ENCODE data around the gene GAB1. TPM values are rescaled to one million over a fixed set of nuclear protein-coding genes. Genes with fewer than 3 reads are reported as not detected.

The GAB1 gene
- total RNA-seq, 1 experiment from 2014 or later = 14.1 TPM

DNA sequence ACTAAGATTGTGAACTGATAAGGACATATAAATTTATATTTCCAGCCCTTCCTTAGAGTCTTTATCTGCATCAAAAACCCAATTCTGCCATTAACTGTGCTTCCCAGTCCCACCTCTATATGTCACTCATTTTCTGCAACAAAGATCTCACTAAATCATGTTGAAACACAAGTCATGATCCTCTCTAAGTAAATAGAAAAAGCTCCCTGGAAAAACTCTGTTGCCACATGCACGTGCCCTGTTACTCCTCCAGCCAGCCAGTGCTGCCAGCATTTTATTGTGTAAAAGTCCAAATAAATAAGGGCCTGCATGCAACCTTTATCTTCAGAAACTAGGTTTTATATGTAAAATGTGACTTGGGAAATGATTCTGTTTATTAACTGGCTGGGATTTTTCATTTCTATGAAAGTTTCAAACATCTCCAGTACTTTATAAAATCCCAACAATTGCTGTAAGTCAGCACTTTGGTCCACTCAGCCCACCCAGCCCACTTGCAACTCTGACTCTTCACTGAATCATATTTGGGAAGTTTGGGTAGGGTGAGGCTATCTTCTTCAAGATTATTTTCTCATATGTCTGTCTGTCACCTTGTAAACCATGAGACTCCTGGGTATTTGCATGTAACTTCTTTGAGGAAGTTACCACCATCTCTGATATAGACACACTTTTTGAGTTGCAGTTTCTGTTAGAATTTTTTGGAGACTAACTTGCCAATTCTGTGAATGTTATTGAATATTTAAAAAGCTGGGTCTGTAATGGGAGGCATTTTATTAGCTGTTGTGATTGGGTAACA lies 136.9 kb downstream of the GAB1 start:
- H3K36me3 ChIP-seq (replicated peaks; ENCODE audit: control insufficient read depth, insufficient read depth, low read length) = 0 out of 2 replicates have a peak, but pooled peaks cover 1% of the 10 kb centered on the region
- no peak overlapping the region for H3K4me3 ChIP-seq (ENCODE audit: insufficient read depth, low read depth, low read length)
- DNase-seq = no peak

GRCh38 chr4:143477487-143477886 lies 140.8 kb downstream of the GAB1 start:
- Histone ChIP-seq H3K27me3 (ENCODE audit: control insufficient read depth, insufficient read depth, low read length) (no peaks in the 10 kb centered on the region), H3K4me3 (ENCODE audit: insufficient read depth, low read depth, low read length) (no peak overlapping the region), H3K36me3 (replicated peaks; ENCODE audit: control insufficient read depth, insufficient read depth, low read length) (no peaks in the 10 kb centered on the region)
- no peak for DNase-seq

More for the DNA sequence above, 136.9 kb downstream of the GAB1 start:
- H3K27me3 ChIP-seq (ENCODE audit: control insufficient read depth, insufficient read depth, low read length) = no peaks in the 10 kb centered on the region

DNA sequence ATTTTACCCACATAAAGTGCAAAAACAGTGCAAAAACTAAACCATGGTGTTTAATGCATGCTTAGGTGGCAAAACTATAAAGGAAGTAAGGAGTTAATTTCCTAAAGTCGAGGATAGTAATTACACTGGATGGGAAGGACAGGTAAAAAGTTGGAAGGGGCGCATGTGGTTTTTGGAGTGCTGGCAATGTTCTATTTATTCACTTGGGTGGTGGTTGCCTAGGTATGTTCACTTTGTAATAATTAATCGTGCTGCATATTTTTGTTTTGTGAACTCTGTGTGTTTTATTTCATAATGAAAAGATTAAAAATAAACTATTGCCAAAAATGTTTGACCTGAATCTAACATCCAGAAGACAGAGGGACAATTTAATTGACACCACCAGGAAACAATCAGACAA lies 144.7 kb downstream of the GAB1 start:
- Histone ChIP-seq H3K4me3 (ENCODE audit: insufficient read depth, low read depth, low read length) (no peak overlapping the region), H3K27me3 (ENCODE audit: control insufficient read depth, insufficient read depth, low read length) (no peaks in the 10 kb centered on the region), H3K36me3 (replicated peaks; ENCODE audit: control insufficient read depth, insufficient read depth, low read length) (no peaks in the 10 kb centered on the region)
- no peak for DNase-seq

- no peaks in the 10 kb centered on the region for H3K27me3 ChIP-seq (ENCODE audit: control insufficient read depth, insufficient read depth, low read length)
- no peak overlapping the region for H3K4me3 ChIP-seq (ENCODE audit: insufficient read depth, low read depth, low read length)
- DNase-seq = peak; percentile 3
- H3K36me3 ChIP-seq (replicated peaks; ENCODE audit: control insufficient read depth, insufficient read depth, low read length) = no peaks in the 10 kb centered on the region
These were observed 146.2 kb downstream of the GAB1 start for GRCh38 chr4:143482840-143483239.

GRCh38 chr4:143486314-143486713 lies 149.6 kb downstream of the GAB1 start:
- H3K4me3 ChIP-seq (ENCODE audit: insufficient read depth, low read depth, low read length) = no peak overlapping the region
- no peaks in the 10 kb centered on the region for H3K27me3 ChIP-seq (ENCODE audit: control insufficient read depth, insufficient read depth, low read length)
- DNase-seq = no peak
- H3K36me3 ChIP-seq (replicated peaks; ENCODE audit: control insufficient read depth, insufficient read depth, low read length) = no peaks in the 10 kb centered on the region

- no peak overlapping the region for H3K4me3 ChIP-seq (ENCODE audit: insufficient read depth, low read depth, low read length)
- no peaks in the 10 kb centered on the region for H3K27me3 ChIP-seq (ENCODE audit: control insufficient read depth, insufficient read depth, low read length)
- DNase-seq = no peak
- no peaks in the 10 kb centered on the region for H3K36me3 ChIP-seq (replicated peaks; ENCODE audit: control insufficient read depth, insufficient read depth, low read length)
These were observed 152.0 kb downstream of the GAB1 start for GRCh38 chr4:143488687-143489086.

- Histone ChIP-seq H3K27me3 (ENCODE audit: control insufficient read depth, insufficient read depth, low read length) (no peaks in the 10 kb centered on the region), H3K4me3 (ENCODE audit: insufficient read depth, low read depth, low read length) (no peak overlapping the region), H3K36me3 (replicated peaks; ENCODE audit: control insufficient read depth, insufficient read depth, low read length) (no peaks in the 10 kb centered on the region)
- no peak for DNase-seq
These were observed 152.4 kb downstream of the GAB1 start for GRCh38 chr4:143489106-143489505.

- no peak for DNase-seq
- Histone ChIP-seq H3K36me3 (replicated peaks; ENCODE audit: control insufficient read depth, insufficient read depth, low read length) (no peaks in the 10 kb centered on the region), H3K4me3 (ENCODE audit: insufficient read depth, low read depth, low read length) (no peak overlapping the region), H3K27me3 (ENCODE audit: control insufficient read depth, insufficient read depth, low read length) (no peaks in the 10 kb centered on the region)
These were observed 161.3 kb downstream of the GAB1 start for GRCh38 chr4:143498021-143498420.

DNA sequence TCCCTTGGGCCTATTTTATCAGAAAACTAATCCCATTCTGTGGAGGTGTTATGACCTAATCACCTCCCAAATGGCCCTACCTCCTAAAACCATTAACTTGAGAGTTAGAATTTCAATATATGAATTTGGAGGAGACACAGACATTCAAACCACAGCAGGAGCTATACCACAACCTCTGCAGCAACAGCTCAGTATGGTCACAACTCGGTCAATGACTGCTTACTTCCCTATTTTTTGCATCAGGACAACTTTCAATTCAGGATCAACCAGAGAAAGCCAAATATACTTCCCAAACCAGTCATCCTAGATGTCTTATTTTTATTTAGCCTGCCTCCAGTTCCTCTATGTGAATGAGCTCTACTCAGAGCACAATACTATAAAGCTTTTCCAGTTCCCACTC lies 165.6 kb downstream of the GAB1 start:
- H3K27me3 ChIP-seq (ENCODE audit: control insufficient read depth, insufficient read depth, low read length) = no peaks in the 10 kb centered on the region
- H3K4me3 ChIP-seq (ENCODE audit: insufficient read depth, low read depth, low read length) = no peak overlapping the region
- H3K36me3 ChIP-seq (replicated peaks; ENCODE audit: control insufficient read depth, insufficient read depth, low read length) = no peaks in the 10 kb centered on the region
- no peak for DNase-seq

- H3K36me3 ChIP-seq (replicated peaks; ENCODE audit: control insufficient read depth, insufficient read depth, low read length) = no peaks in the 10 kb centered on the region
- H3K27me3 ChIP-seq (ENCODE audit: control insufficient read depth, insufficient read depth, low read length) = no peaks in the 10 kb centered on the region
- DNase-seq = no peak
- H3K4me3 ChIP-seq (ENCODE audit: insufficient read depth, low read depth, low read length) = no peak overlapping the region
These were observed 169.4 kb downstream of the GAB1 start for GRCh38 chr4:143506031-143506430.

DNA sequence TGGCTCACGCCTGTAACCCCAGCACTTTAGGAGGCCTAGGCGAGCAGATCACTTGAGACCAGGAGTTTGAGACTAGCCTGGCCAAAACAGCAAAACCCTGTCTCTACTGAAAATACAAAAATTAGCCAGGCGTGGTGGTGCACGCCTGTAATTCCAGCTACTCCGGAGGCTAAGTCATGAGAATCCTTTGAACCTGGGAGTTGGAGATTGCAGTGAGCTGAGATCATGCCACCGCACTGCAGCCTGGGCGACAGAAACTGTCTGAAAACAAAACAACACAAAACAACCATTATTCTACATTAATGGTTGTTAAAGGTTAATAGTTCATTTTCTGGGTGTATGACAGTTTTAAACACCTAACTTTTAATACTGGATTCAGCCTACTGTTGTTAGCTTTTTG lies 175.2 kb downstream of the GAB1 start:
- no peak for DNase-seq
- H3K4me3 ChIP-seq (ENCODE audit: insufficient read depth, low read depth, low read length) = no peak overlapping the region
- H3K27me3 ChIP-seq (ENCODE audit: control insufficient read depth, insufficient read depth, low read length) = no peaks in the 10 kb centered on the region
- H3K36me3 ChIP-seq (replicated peaks; ENCODE audit: control insufficient read depth, insufficient read depth, low read length) = no peaks in the 10 kb centered on the region

DNA sequence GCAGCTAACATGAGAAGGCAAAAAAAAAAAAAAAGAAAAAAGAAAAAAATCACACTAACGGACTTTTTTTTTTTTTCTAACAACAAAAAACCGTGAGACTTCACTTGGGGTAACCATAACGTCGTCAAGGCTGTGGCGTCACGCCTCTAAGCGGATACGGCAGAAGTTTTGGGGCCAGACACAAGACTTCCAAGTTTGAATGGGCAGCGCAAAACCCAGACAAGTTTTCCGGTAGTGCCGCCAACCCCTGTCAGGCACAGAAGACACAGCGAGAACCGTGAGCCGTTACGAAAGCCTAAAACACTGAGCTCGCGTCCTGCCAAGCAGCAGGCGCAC lies 176.3 kb downstream of the GAB1 start:
- no peaks in the 10 kb centered on the region for H3K27me3 ChIP-seq (ENCODE audit: control insufficient read depth, insufficient read depth, low read length)
- peaks cover 1% of the 10 kb centered on the region; the same call in 1 of the 2 replicates for H3K36me3 ChIP-seq (replicated peaks; ENCODE audit: control insufficient read depth, insufficient read depth, low read length)
- H3K4me3 ChIP-seq (ENCODE audit: insufficient read depth, low read depth, low read length) = peak overlapping the region; percentile 98
- no peak for DNase-seq

DNA sequence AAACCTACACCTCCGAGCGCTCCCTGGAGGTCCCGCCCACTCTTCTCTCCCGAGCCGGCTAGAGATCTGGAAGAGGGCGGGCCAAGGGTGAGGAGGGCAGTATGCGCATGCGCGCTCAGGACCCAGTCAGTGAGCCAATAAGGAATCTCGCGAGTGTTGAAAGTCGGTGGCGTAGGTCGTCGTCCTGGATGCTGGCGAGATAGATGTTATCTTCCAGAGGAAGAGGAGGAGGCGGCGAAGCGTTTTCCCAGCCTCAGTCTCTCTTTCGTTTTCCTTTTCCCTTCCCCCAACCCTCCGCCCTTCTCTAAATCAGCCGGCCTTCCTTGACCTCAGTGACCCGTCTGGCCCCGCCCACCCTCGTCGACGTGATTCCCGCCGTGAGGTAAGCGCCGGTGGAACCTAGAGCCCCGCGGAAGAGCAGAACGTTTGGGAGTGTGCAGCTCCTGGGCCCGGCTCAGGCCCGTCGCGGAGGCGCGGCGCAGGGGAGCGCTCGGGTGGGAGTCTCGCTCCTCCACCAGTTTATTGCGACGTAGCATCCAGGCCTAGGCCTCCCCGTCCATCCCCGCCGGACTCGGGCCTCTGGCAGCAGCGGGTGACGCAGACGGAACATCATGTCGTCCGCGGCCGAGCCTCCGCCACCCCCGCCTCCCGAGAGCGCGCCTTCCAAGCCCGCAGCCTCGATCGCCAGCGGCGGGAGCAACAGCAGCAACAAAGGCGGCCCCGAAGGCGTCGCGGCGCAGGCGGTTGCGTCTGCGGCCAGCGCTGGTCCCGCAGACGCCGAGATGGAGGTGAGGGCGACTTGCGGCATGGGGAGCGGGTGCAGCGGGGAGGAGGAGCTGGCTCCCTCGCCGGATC lies 176.9 kb downstream of the GAB1 start, which contains the start of gene SMARCA5:
Gene SMARCA5, plus strand, starts transcription at position 389 of the 855 bp plus-strand sequence. Its CDS starts 223 bp downstream, at position 612.
- Histone ChIP-seq H3K27me3 (ENCODE audit: control insufficient read depth, insufficient read depth, low read length) (no peaks in the 10 kb centered on the region), H3K4me3 (ENCODE audit: insufficient read depth, low read depth, low read length) (peak within 1 kb of the TSS; percentile 98), H3K36me3 (replicated peaks; ENCODE audit: control insufficient read depth, insufficient read depth, low read length) (peaks cover 4% of the 10 kb centered on the region; the same call in 1 of the 2 replicates)
- DNase-seq = peak; percentile 89

GRCh38 chr4:143514169-143514495 lies 177.5 kb downstream of the GAB1 start:
- Histone ChIP-seq H3K27me3 (ENCODE audit: control insufficient read depth, insufficient read depth, low read length) (no peaks in the 10 kb centered on the region), H3K36me3 (replicated peaks; ENCODE audit: control insufficient read depth, insufficient read depth, low read length) (peaks cover 4% of the 10 kb centered on the region; the same call in 1 of the 2 replicates), H3K4me3 (ENCODE audit: insufficient read depth, low read depth, low read length) (peak overlapping the region; percentile 98)
- DNase-seq = no peak

DNA sequence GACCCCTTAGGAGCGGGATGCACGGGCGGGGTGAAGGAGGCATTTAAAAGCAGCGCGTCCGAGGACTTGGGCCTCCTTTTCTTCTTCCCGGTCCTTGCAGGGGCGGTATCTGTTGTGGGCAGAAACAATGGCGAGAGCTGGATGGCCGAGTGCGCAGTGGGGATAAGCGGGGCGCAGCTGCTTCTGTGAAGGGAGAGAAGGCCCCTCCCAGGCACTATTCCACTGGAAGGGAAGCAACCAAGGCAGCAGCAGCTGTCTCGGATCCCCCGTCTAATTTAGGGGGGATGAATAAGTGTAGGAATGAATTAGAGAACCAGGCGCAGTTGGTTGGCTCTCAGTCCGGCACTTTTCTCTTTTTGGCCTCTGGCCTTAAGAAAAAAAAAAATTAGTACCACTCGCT lies 177.8 kb downstream of the GAB1 start:
- Histone ChIP-seq H3K27me3 (ENCODE audit: control insufficient read depth, insufficient read depth, low read length) (no peaks in the 10 kb centered on the region), H3K4me3 (ENCODE audit: insufficient read depth, low read depth, low read length) (peak overlapping the region; percentile 98), H3K36me3 (replicated peaks; ENCODE audit: control insufficient read depth, insufficient read depth, low read length) (peaks cover 4% of the 10 kb centered on the region; the same call in 1 of the 2 replicates)
- peak; percentile 33 for DNase-seq
